GM06990 (cell line): ENCODE data around the gene TBX3.
"Not testable (repeated sequence)": the region's sequence is repeated elsewhere in the genome, so short reads cannot be mapped to it uniquely, and the experiment has no call there.

Experiments used
- DNase-seq: peaks from one replicate; pipeline ENCODE4 v3.0.0-alpha.2; 2011; ENCODE audit not compliant: insufficient read length; ENCODE audit errors: extremely low read depth
- H3K27me3 ChIP-seq: replicated peaks from 2 replicates; pipeline ENCODE4 v1.6.0; 2011; ENCODE audit warnings: low read length; ENCODE audit not compliant: control insufficient read depth, insufficient read depth
- H3K36me3 ChIP-seq: 2 replicates; pipeline ENCODE4 v1.5.1; 2011; ENCODE audit warnings: low read length; ENCODE audit not compliant: control insufficient read depth, insufficient read depth
- H3K4me3 ChIP-seq: replicated peaks from 2 replicates; pipeline ENCODE4 v1.5.1; 2011; ENCODE audit warnings: low read depth, mild to moderate bottlenecking, control low read depth, low read length
- CTCF ChIP-seq: IDR thresholded peaks from 2 replicates; pipeline ENCODE4 v1.5.1; 2011; ENCODE audit warnings: low read length, control low read depth, mild to moderate bottlenecking, inconsistent platforms; ENCODE audit not compliant: insufficient read depth, poor library complexity, severe bottlenecking

Gene TBX3

GRCh38 chr12:114713466-114714215 lies 29.7 kb upstream of the TBX3 start:
- H3K36me3 ChIP-seq, result no peaks in the 10 kb centered on the region
- no peaks in the 10 kb centered on the region for H3K27me3 ChIP-seq
- no peak overlapping the region for H3K4me3 ChIP-seq
- DNase-seq, result no peak
- no peak for TF ChIP-seq CTCF

GRCh38 chr12:114711689-114712152 lies 27.7 kb upstream of the TBX3 start:
- Histone ChIP-seq H3K36me3 (no peaks in the 10 kb centered on the region), H3K27me3 (no peaks in the 10 kb centered on the region), H3K4me3 (no peak overlapping the region)
- TF ChIP-seq CTCF, result no peak
- no peak for DNase-seq

GRCh38 chr12:114710151-114710550 lies 26.2 kb upstream of the TBX3 start:
- TF ChIP-seq CTCF, result no peak
- Histone ChIP-seq H3K36me3 (no peaks in the 10 kb centered on the region), H3K27me3 (no peaks in the 10 kb centered on the region), H3K4me3 (no peak overlapping the region)
- DNase-seq, result no peak

GRCh38 chr12:114709112-114709511 lies 25.1 kb upstream of the TBX3 start:
- no peak overlapping the region for H3K4me3 ChIP-seq
- TF ChIP-seq CTCF, result no peak
- DNase-seq, result no peak
- no peaks in the 10 kb centered on the region for H3K36me3 ChIP-seq
- H3K27me3 ChIP-seq, result no peaks in the 10 kb centered on the region

GRCh38 chr12:114708598-114708997 lies 24.6 kb upstream of the TBX3 start:
- not testable (repeated sequence) for DNase-seq

DNA sequence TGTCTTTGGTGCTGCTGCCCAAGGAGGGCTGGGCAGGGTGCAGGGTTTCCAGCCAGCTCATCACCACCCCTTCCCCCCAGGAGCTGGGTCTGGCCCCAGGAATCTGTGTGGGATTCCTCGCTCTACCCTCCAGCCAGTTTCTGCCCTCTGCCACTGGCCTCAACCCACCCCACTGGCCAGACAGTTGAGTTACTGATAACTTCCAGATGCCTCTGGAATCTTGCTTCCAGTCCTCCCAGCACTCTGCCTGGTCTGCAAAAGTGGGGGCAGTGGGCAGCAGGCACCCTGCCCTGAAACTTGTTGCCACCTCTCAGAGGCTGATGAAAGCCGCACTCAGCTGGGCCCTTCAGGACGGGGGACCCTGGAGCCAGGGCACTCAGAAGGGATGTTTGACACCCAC lies 20.1 kb upstream of the TBX3 start:
- H3K27me3 ChIP-seq, result no peaks in the 10 kb centered on the region; the same call in 1 of the 2 replicates

More at GRCh38 chr12:114708598-114708997, 24.6 kb upstream of the TBX3 start:
- not testable (repeated sequence) for H3K36me3 ChIP-seq, H3K27me3 ChIP-seq, H3K4me3 ChIP-seq

More for the DNA sequence above, 20.1 kb upstream of the TBX3 start:
- no peak for TF ChIP-seq CTCF
- no peak for DNase-seq
- no peaks in the 10 kb centered on the region for H3K36me3 ChIP-seq
- no peak overlapping the region for H3K4me3 ChIP-seq
